ENCODE data around the gene PIAS4. TPM values are rescaled to one million over a fixed set of nuclear protein-coding genes. Genes with fewer than 3 reads are reported as not detected.
A peak's percentile ranks its signal among the peaks of the same experiment; 100 is the strongest.

The PIAS4 gene, protein sequence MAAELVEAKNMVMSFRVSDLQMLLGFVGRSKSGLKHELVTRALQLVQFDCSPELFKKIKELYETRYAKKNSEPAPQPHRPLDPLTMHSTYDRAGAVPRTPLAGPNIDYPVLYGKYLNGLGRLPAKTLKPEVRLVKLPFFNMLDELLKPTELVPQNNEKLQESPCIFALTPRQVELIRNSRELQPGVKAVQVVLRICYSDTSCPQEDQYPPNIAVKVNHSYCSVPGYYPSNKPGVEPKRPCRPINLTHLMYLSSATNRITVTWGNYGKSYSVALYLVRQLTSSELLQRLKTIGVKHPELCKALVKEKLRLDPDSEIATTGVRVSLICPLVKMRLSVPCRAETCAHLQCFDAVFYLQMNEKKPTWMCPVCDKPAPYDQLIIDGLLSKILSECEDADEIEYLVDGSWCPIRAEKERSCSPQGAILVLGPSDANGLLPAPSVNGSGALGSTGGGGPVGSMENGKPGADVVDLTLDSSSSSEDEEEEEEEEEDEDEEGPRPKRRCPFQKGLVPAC
- total RNA-seq = 28.8 and 29.4 TPM in 2 replicates
- long read RNA-seq, transcript PIAS4-201 (11 exons, 3,159 nt) = major isoform, 11 of 11 reads
- long read RNA-seq, partial matches to known transcripts = 0 of 11 reads
- long read RNA-seq, other reads (novel, unspliced or antisense) = 0 of 11 reads

GRCh38 chr19:4007021-4007835 is at the start of gene PIAS4:
Gene PIAS4, plus strand, starts transcription at chr19:4007736. Its CDS starts 25 bp downstream, at chr19:4007761.
- peaks cover 32% of the 10 kb centered on the region for H3K4me1 Mint-ChIP-seq (ENCODE audit: unreplicated experiment)
- H3K27me3 Mint-ChIP-seq (ENCODE audit: unreplicated experiment) = no peaks in the 10 kb centered on the region
- TF ChIP-seq CTCF (IDR thresholded peaks at IDR 0.05) = peak; percentile 11
- H3K4me3 Mint-ChIP-seq (ENCODE audit: unreplicated experiment) = peak within 1 kb of the TSS; percentile 79
- no peaks in the 10 kb centered on the region for H3K36me3 Mint-ChIP-seq (ENCODE audit: unreplicated experiment)
- peak; percentile 99 for DNase-seq (ENCODE audit: extremely low spot score, unreplicated experiment)
- no peaks in the 10 kb centered on the region for H3K9me3 Mint-ChIP-seq (ENCODE audit: unreplicated experiment)
- peak within 1 kb of the TSS; percentile 68 for H3K27ac Mint-ChIP-seq (ENCODE audit: unreplicated experiment)

GRCh38 chr19:3958836-3959765 is 48.4 kb upstream of the PIAS4 start:
- TF ChIP-seq CTCF (IDR thresholded peaks at IDR 0.05) = no peak
- Mint-ChIP-seq H3K27ac (ENCODE audit: unreplicated experiment) (no peak overlapping the region), H3K9me3 (ENCODE audit: unreplicated experiment) (no peaks in the 10 kb centered on the region), H3K4me1 (ENCODE audit: unreplicated experiment) (peaks cover 3% of the 10 kb centered on the region), H3K4me3 (ENCODE audit: unreplicated experiment) (no peak overlapping the region), H3K36me3 (ENCODE audit: unreplicated experiment) (peaks cover 17% of the 10 kb centered on the region), H3K27me3 (ENCODE audit: unreplicated experiment) (no peaks in the 10 kb centered on the region)
- DNase-seq (ENCODE audit: extremely low spot score, unreplicated experiment) = no peak

GRCh38 chr19:3959766-3960131 is 47.8 kb upstream of the PIAS4 start:
- Mint-ChIP-seq H3K36me3 (ENCODE audit: unreplicated experiment) (peaks cover 17% of the 10 kb centered on the region), H3K27ac (ENCODE audit: unreplicated experiment) (no peak overlapping the region), H3K4me1 (ENCODE audit: unreplicated experiment) (peaks cover 2% of the 10 kb centered on the region), H3K27me3 (ENCODE audit: unreplicated experiment) (no peaks in the 10 kb centered on the region), H3K9me3 (ENCODE audit: unreplicated experiment) (no peaks in the 10 kb centered on the region), H3K4me3 (ENCODE audit: unreplicated experiment) (no peak overlapping the region)
- DNase-seq (ENCODE audit: extremely low spot score, unreplicated experiment) = no peak
- TF ChIP-seq CTCF (IDR thresholded peaks at IDR 0.05) = no peak

- no peak overlapping the region for H3K27ac Mint-ChIP-seq (ENCODE audit: unreplicated experiment)
- no peak for TF ChIP-seq CTCF (IDR thresholded peaks at IDR 0.05)
- no peaks in the 10 kb centered on the region for H3K27me3 Mint-ChIP-seq (ENCODE audit: unreplicated experiment)
- no peak for DNase-seq (ENCODE audit: extremely low spot score, unreplicated experiment)
- H3K4me3 Mint-ChIP-seq (ENCODE audit: unreplicated experiment) = no peak overlapping the region
- H3K9me3 Mint-ChIP-seq (ENCODE audit: unreplicated experiment) = no peaks in the 10 kb centered on the region
- H3K4me1 Mint-ChIP-seq (ENCODE audit: unreplicated experiment) = no peaks in the 10 kb centered on the region
- H3K36me3 Mint-ChIP-seq (ENCODE audit: unreplicated experiment) = peaks cover 15% of the 10 kb centered on the region
These were observed 46.5 kb upstream of the PIAS4 start for GRCh38 chr19:3961007-3961406.

Measured in osteocyte (in vitro differentiated cells).